Neural cell (in vitro differentiated cells): ENCODE data around the gene PRAC1. TPM values are rescaled to one million over a fixed set of nuclear protein-coding genes. Genes with fewer than 3 reads are reported as not detected.

Experiments used
- H2AFZ ChIP-seq: fragments of 200-600, 300-800 bp; sonication (generic), shearing (Covaris generic); 2 replicates; pipeline ENCODE4 v1.6.0; 2014; ENCODE audit warnings: low read depth, mild to moderate bottlenecking, antibody characterized with exemption, low read length, moderate library complexity
- H3F3A ChIP-seq: fragments of 200-600 bp; shearing (Covaris generic); 2 replicates; pipeline ENCODE4 v1.6.1; 2016; ENCODE audit warnings: mild to moderate bottlenecking, moderate library complexity, mixed read lengths, antibody characterized with exemption, low read length; ENCODE audit not compliant: insufficient read depth, poor library complexity, severe bottlenecking
- H3K27ac ChIP-seq: fragments of 200-600, 300-800 bp; sonication (generic), shearing (Covaris generic); 2 replicates; pipeline ENCODE4 v1.5.1; 2014; ENCODE audit warnings: mild to moderate bottlenecking, low read length, moderate library complexity
- H3K27me3 ChIP-seq: fragments of 300-800, 200-600 bp; sonication (generic), shearing (Covaris generic); 2 replicates; pipeline ENCODE4 v1.6.0; 2014; ENCODE audit warnings: mild to moderate bottlenecking, low read depth, low read length, moderate library complexity; ENCODE audit not compliant: insufficient read depth
- H3K36me3 ChIP-seq: fragments of 300-800, 200-600 bp; sonication (generic), shearing (Covaris generic); 2 replicates; pipeline ENCODE4 v1.5.1; 2014; ENCODE audit warnings: mild to moderate bottlenecking, antibody characterized with exemption, low read length, moderate library complexity; ENCODE audit not compliant: insufficient read depth
- H3K4me2 ChIP-seq: fragments of 300-800, 200-600 bp; sonication (generic), shearing (Covaris generic); 2 replicates; pipeline ENCODE4 v1.6.0; 2014; ENCODE audit warnings: mild to moderate bottlenecking, low read length
- H3K4me3 ChIP-seq: fragments of 300-800, 200-600 bp; sonication (generic), shearing (Covaris generic); 2 replicates; pipeline ENCODE4 v1.5.1; 2014; ENCODE audit warnings: mild to moderate bottlenecking, low read length, moderate library complexity
- H3K79me2 ChIP-seq: fragments of 200-600 bp; shearing (Covaris generic); replicated peaks from 2 replicates; pipeline ENCODE4 v1.6.0; 2014; ENCODE audit warnings: mild to moderate bottlenecking, low read length, moderate library complexity; ENCODE audit not compliant: insufficient read depth
- H3K9ac ChIP-seq: fragments of 300-800, 200-600 bp; sonication (generic), shearing (Covaris generic); 2 replicates; pipeline ENCODE4 v1.6.1; 2016; ENCODE audit warnings: mild to moderate bottlenecking, low read length, mixed read lengths
- H3K9me2 ChIP-seq: fragments of 200-600 bp; shearing (Covaris generic); 2 replicates; pipeline ENCODE4 v1.6.1; 2016; ENCODE audit warnings: mild to moderate bottlenecking, low read length, mixed read lengths; ENCODE audit not compliant: insufficient read depth
- H3K9me3 ChIP-seq: fragments of 200-600, 300-800 bp; sonication (generic), shearing (Covaris generic); 2 replicates; pipeline ENCODE4 v1.6.1; 2016; ENCODE audit warnings: mild to moderate bottlenecking, mixed run types, low read length, moderate library complexity, mixed read lengths
- H4K20me1 ChIP-seq: fragments of 200-600 bp; shearing (Covaris generic); 2 replicates; pipeline ENCODE4 v1.6.1; 2016; ENCODE audit warnings: mild to moderate bottlenecking, mixed run types; ENCODE audit not compliant: insufficient read depth
- EP300 ChIP-seq: fragments of 450-650 bp; conservative IDR thresholded peaks from 2 replicates; pipeline ENCODE4 v1.6.1; 2014; ENCODE audit warnings: antibody characterized with exemption, mild to moderate bottlenecking, moderate library complexity; ENCODE audit not compliant: poor library complexity, severe bottlenecking
- EZH2 ChIP-seq: fragments of 200-600, 300-800 bp; shearing (Covaris generic), sonication (generic); IDR thresholded peaks from 2 replicates; pipeline ENCODE4 v1.6.1; 2014; ENCODE audit warnings: antibody characterized with exemption, low read length, borderline replicate concordance, mild to moderate bottlenecking; ENCODE audit not compliant: insufficient read depth, poor library complexity, severe bottlenecking
- MXI1 ChIP-seq: fragments of 450-650 bp; conservative IDR thresholded peaks from 2 replicates; pipeline ENCODE4 v1.6.1; 2014; ENCODE audit warnings: antibody characterized with exemption, mild to moderate bottlenecking; ENCODE audit not compliant: poor library complexity, severe bottlenecking
- POLR2AphosphoS5 ChIP-seq: IDR thresholded peaks from 2 replicates; pipeline ENCODE4 v1.6.1; 2012
- RAD21 ChIP-seq: fragments of 450-650 bp; conservative IDR thresholded peaks from 2 replicates; pipeline ENCODE4 v1.6.1; 2014; ENCODE audit warnings: antibody characterized with exemption, mild to moderate bottlenecking, moderate library complexity
- SMC3 ChIP-seq: fragments of 450-650 bp; conservative IDR thresholded peaks from 2 replicates; pipeline ENCODE4 v1.6.1; 2014; ENCODE audit warnings: antibody characterized with exemption, mild to moderate bottlenecking, moderate library complexity; ENCODE audit not compliant: poor library complexity
- TAF1 ChIP-seq: IDR thresholded peaks from 2 replicates; pipeline ENCODE4 v1.6.1; 2012; ENCODE audit warnings: low read depth
- polyA plus RNA-seq: library from polyadenylated mRNA; depleted of rRNA; stranded (reverse); fragments of >200 nt; gene quantifications from 2 replicates; pipeline ENCODE4 v1.2.3, GENCODE V29; 2014
- TF ChIP-seq, protein P1 (sequence below): IDR thresholded peaks from 2 replicates; pipeline ENCODE4 v1.6.1; 2012; ENCODE audit warnings: borderline replicate concordance
- TF ChIP-seq, protein P2 (sequence below): fragments of 450-650 bp; IDR thresholded peaks from 2 replicates; pipeline ENCODE4 v1.5.1; 2014; ENCODE audit warnings: antibody characterized with exemption, mild to moderate bottlenecking, moderate library complexity; ENCODE audit not compliant: poor library complexity, severe bottlenecking

Gene PRAC1
- polyA plus RNA-seq, 1 donor from 2014 or later = not detected

DNA sequence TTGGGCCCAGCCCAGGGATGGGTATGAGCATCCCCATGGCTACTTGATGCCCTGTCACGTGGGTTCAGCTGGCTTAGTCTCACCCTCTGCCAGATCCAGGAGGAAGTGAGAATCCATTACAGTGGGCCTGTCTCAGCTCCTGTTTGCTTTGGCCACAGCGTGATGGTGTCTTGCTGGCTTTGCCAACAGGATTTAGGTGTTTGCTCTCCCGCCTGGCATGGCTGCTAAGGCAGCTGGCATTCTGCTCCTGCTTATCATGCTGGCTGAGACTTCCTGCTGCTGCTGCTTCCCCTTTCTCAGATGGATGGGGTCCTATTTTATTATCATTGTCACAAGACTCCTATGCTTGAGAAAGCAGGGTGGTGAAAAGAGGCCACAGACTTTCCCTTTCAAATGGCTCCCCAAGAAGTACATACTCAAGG, 34.5 kb upstream of the PRAC1 start:
- Histone ChIP-seq H3K9me2 (no peaks in the 10 kb centered on the region), H3K4me2 (no peak overlapping the region), H3K27ac (no peak overlapping the region), H3K4me3 (no peak overlapping the region), H3K79me2 (no peaks in the 10 kb centered on the region), H3K9ac (no peak overlapping the region), H3F3A (no peaks in the 10 kb centered on the region), H3K36me3 (no peaks in the 10 kb centered on the region), H2AFZ (no peak overlapping the region), H3K9me3 (no peaks in the 10 kb centered on the region), H4K20me1 (no peaks in the 10 kb centered on the region), H3K27me3 (peaks cover 93% of the 10 kb centered on the region)
- no peak for TF ChIP-seq EP300
- TF ChIP-seq EZH2 = no peak
- TF ChIP-seq, protein P1, sequence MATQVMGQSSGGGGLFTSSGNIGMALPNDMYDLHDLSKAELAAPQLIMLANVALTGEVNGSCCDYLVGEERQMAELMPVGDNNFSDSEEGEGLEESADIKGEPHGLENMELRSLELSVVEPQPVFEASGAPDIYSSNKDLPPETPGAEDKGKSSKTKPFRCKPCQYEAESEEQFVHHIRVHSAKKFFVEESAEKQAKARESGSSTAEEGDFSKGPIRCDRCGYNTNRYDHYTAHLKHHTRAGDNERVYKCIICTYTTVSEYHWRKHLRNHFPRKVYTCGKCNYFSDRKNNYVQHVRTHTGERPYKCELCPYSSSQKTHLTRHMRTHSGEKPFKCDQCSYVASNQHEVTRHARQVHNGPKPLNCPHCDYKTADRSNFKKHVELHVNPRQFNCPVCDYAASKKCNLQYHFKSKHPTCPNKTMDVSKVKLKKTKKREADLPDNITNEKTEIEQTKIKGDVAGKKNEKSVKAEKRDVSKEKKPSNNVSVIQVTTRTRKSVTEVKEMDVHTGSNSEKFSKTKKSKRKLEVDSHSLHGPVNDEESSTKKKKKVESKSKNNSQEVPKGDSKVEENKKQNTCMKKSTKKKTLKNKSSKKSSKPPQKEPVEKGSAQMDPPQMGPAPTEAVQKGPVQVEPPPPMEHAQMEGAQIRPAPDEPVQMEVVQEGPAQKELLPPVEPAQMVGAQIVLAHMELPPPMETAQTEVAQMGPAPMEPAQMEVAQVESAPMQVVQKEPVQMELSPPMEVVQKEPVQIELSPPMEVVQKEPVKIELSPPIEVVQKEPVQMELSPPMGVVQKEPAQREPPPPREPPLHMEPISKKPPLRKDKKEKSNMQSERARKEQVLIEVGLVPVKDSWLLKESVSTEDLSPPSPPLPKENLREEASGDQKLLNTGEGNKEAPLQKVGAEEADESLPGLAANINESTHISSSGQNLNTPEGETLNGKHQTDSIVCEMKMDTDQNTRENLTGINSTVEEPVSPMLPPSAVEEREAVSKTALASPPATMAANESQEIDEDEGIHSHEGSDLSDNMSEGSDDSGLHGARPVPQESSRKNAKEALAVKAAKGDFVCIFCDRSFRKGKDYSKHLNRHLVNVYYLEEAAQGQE = no peak
- no peak for TF ChIP-seq POLR2AphosphoS5
- TF ChIP-seq TAF1 = no peak
- no peak for TF ChIP-seq MXI1
- TF ChIP-seq SMC3 = no peak
- TF ChIP-seq, protein P2, sequence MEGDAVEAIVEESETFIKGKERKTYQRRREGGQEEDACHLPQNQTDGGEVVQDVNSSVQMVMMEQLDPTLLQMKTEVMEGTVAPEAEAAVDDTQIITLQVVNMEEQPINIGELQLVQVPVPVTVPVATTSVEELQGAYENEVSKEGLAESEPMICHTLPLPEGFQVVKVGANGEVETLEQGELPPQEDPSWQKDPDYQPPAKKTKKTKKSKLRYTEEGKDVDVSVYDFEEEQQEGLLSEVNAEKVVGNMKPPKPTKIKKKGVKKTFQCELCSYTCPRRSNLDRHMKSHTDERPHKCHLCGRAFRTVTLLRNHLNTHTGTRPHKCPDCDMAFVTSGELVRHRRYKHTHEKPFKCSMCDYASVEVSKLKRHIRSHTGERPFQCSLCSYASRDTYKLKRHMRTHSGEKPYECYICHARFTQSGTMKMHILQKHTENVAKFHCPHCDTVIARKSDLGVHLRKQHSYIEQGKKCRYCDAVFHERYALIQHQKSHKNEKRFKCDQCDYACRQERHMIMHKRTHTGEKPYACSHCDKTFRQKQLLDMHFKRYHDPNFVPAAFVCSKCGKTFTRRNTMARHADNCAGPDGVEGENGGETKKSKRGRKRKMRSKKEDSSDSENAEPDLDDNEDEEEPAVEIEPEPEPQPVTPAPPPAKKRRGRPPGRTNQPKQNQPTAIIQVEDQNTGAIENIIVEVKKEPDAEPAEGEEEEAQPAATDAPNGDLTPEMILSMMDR = no peak
- no peak for TF ChIP-seq RAD21

DNA sequence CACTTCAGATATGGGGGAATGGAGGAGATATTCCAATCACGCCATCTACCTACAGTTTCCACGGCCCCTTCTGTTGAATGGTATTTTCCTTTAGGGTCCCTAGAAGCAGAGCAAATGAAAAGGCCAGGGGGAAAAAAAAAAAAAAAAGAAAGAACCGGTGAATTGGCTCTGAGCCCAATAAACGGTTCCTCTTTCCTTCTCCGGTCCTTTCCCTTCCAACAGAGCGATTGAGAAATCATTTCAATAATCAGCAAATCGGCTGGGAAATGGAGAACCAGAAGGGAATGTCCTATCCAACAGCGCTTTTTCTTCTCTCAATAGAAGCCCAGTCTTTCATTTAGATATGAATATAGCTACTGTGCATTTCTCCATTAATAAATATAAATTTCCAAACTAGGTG, 33.0 kb upstream of the PRAC1 start:
- Histone ChIP-seq H3K4me3 (no peak overlapping the region), H3K79me2 (no peaks in the 10 kb centered on the region), H3K36me3 (no peaks in the 10 kb centered on the region), H2AFZ (no peak overlapping the region), H3K9ac (no peak overlapping the region), H3K27me3 (peaks cover 95% of the 10 kb centered on the region), H3F3A (no peaks in the 10 kb centered on the region), H3K4me2 (no peak overlapping the region), H4K20me1 (no peaks in the 10 kb centered on the region), H3K9me3 (no peaks in the 10 kb centered on the region), H3K9me2 (no peaks in the 10 kb centered on the region), H3K27ac (no peak overlapping the region)
- TF ChIP-seq EP300 = no peak
- no peak for TF ChIP-seq POLR2AphosphoS5
- TF ChIP-seq RAD21 = no peak
- TF ChIP-seq, protein P2 = no peak
- TF ChIP-seq, protein P1 = no peak
- no peak for TF ChIP-seq MXI1
- no peak for TF ChIP-seq EZH2
- no peak for TF ChIP-seq SMC3
- TF ChIP-seq TAF1 = no peak
